Body of pancreas (tissue), 4 donors: ENCODE data around the gene TPCN2. TPM values are rescaled to one million over a fixed set of nuclear protein-coding genes. Genes with fewer than 3 reads are reported as not detected.

Experiments
- ATAC-seq: fragments of 150-250 bp; one replicate; pipeline ENCODE4 v1.9.1; 2016
- DNase-seq, 4 donors: peaks; one replicate each; pipeline ENCODE4 v3.0.0-alpha.2; 2019
- H3K27ac ChIP-seq, 4 donors: fragments of 200-600 bp; sonication (generic); 1 replicate in 3 of 4; 2 replicates in 1 of 4; pipeline versions ENCODE4 v1.5.1 to v1.6.1; 2016 to 2019; ENCODE audit warnings: mild to moderate bottlenecking in 1 of 4, mixed read lengths in 1 of 4, moderate library complexity in 1 of 4
- H3K27me3 ChIP-seq, 2 donors: fragments of 200-600 bp; sonication (generic); one replicate each; pipeline ENCODE4 v1.6.0; 2016; ENCODE audit warnings: mild to moderate bottlenecking in 1 of 2
- H3K36me3 ChIP-seq, 2 donors: fragments of 200-600 bp; sonication (generic); replicated peaks in 1 of 2; 2 replicates each; pipeline ENCODE4 v1.5.1; 2016; ENCODE audit warnings: low read depth in 2 of 2; ENCODE audit not compliant: insufficient read depth in 1 of 2
- H3K4me1 ChIP-seq: fragments of 200-600 bp; sonication (generic); one replicate; pipeline ENCODE4 v1.6.0; 2016
- H3K4me3 ChIP-seq, 2 donors: fragments of 200-600 bp; sonication (generic); 1 replicate in 1 of 2; 2 replicates in 1 of 2; pipeline ENCODE4 v1.5.1; 2016 to 2019
- H3K9me3 ChIP-seq, 3 donors: fragments of 200-600 bp; sonication (generic); 1 replicate in 2 of 3; 2 replicates in 1 of 3; pipeline ENCODE4 v1.5.1; 2016
- POLR2A ChIP-seq, 3 donors: fragments of 450-650 bp; IDR thresholded peaks; one replicate each; pipeline ENCODE4 v1.6.1; 2016; ENCODE audit warnings: antibody characterized with exemption in 3 of 3, mild to moderate bottlenecking in 2 of 3
- WGBS, 2 donors: methylation state at CpG; one replicate each; pipeline ENCODE4 v1.1.5; 2017; 5-methylcytosine and 5-hydroxymethylcytosine counted together
- intact Hi-C: fragments of 100-400 bp; cut with DNase I; formaldehyde crosslinking; loops from one replicate; pipeline ENCODE4 v1.15.1; 2023
- total RNA-seq, 2 donors: library from RNA; depleted of rRNA; stranded (reverse); fragments of >200 nt; gene quantifications; one replicate each; pipeline ENCODE4 v1.1.0, GENCODE V29; 2016
- TF ChIP-seq, protein P1 (sequence below), 7 experiments: fragments of 450-650 bp in 4 of 7; fragments of 200-600 bp in 3 of 7; sonication (generic) in 3 of 7; IDR thresholded peaks; one replicate each; pipeline ENCODE4 v1.5.1; 2016 to 2019; ENCODE audit warnings: antibody characterized with exemption in 7 of 7

Gene TPCN2
- total RNA-seq, 2 donors from 2014 or later: 10.9 to 18.9 TPM

GRCh38 chr11:69086152-69087132 lies 37.7 kb downstream of the TPCN2 start:
- intact Hi-C loops: no loop called here
- Histone ChIP-seq H3K27me3 (no peaks in the 10 kb centered on the region), H3K36me3 (peaks cover 0 to 2% of the 10 kb centered on the region in 2 donors), H3K4me1 (peaks cover 14% of the 10 kb centered on the region), H3K4me3 (no peak overlapping the region), H3K9me3 (no peaks in the 10 kb centered on the region), H3K27ac (no peak overlapping the region)
- TF ChIP-seq, protein P1, sequence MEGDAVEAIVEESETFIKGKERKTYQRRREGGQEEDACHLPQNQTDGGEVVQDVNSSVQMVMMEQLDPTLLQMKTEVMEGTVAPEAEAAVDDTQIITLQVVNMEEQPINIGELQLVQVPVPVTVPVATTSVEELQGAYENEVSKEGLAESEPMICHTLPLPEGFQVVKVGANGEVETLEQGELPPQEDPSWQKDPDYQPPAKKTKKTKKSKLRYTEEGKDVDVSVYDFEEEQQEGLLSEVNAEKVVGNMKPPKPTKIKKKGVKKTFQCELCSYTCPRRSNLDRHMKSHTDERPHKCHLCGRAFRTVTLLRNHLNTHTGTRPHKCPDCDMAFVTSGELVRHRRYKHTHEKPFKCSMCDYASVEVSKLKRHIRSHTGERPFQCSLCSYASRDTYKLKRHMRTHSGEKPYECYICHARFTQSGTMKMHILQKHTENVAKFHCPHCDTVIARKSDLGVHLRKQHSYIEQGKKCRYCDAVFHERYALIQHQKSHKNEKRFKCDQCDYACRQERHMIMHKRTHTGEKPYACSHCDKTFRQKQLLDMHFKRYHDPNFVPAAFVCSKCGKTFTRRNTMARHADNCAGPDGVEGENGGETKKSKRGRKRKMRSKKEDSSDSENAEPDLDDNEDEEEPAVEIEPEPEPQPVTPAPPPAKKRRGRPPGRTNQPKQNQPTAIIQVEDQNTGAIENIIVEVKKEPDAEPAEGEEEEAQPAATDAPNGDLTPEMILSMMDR (IDR thresholded peaks at IDR 0.05): no peak
- TF ChIP-seq POLR2A (IDR thresholded peaks at IDR 0.05): no peak
- no peak for DNase-seq
- ATAC-seq: no peak
- 84 to 92% methylated on average over 15 to 22 of the region's 28 CpGs for WGBS, 2 donors

GRCh38 chr11:69087133-69087524 lies 38.4 kb downstream of the TPCN2 start:
- no peak for DNase-seq
- Histone ChIP-seq H3K27me3 (no peaks in the 10 kb centered on the region), H3K27ac (no peak overlapping the region), H3K9me3 (no peaks in the 10 kb centered on the region), H3K36me3 (peaks cover 0 to 2% of the 10 kb centered on the region in 2 donors), H3K4me1 (peaks cover 14% of the 10 kb centered on the region), H3K4me3 (no peak overlapping the region)
- intact Hi-C loops: no loop called here
- 95 to 100% methylated on average over 1 to 8 of the region's 11 CpGs for WGBS, 2 donors
- TF ChIP-seq POLR2A (IDR thresholded peaks at IDR 0.05): no peak
- TF ChIP-seq, protein P1 (IDR thresholded peaks at IDR 0.05): no peak
- ATAC-seq: no peak

DNA sequence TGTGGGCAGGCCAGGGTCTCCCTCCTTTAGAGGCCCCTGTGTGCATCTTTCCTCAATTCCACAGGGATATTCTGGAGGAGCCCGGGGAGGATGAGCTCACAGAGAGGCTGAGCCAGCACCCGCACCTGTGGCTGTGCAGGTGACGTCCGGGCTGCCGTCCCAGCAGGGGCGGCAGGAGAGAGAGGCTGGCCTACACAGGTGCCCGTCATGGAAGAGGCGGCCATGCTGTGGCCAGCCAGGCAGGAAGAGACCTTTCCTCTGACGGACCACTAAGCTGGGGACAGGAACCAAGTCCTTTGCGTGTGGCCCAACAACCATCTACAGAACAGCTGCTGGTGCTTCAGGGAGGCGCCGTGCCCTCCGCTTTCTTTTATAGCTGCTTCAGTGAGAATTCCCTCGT lies 39.1 kb downstream of the TPCN2 start:
- no peak for ATAC-seq
- DNase-seq: no peak
- no peak overlapping the region for H3K27ac ChIP-seq

DNA sequence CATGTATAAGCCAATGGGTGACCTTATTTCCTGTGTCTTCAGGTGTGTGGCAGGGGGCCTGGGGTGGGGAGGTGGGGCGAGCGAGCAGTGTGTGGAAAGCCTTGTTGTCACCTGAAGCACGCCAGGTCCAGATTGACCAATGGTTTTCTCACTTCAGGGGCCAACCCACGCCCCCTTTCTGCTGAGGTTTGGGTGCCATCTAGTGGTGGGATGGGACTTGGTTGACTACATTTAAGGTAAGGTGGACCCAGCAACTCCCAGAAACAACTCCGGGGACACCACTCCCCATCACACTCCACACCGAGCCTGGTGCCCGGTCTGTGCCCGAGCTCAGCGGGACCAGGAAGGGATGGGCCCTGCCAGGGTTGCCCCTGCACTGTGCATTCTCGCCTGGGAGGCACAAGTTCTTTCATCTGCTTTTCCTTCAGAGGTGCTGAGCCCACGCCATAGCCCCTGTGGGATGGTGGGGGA lies 40.0 kb downstream of the TPCN2 start:
- no peaks in the 10 kb centered on the region for H3K9me3 ChIP-seq
- peaks cover 0 to 3% of the 10 kb centered on the region in 2 donors for H3K36me3 ChIP-seq
- no peak for TF ChIP-seq POLR2A (IDR thresholded peaks at IDR 0.05)
- TF ChIP-seq, protein P1 (IDR thresholded peaks at IDR 0.05): peak; percentile 53 to 68 (median 66)
- WGBS, 2 donors: 27 to 46% methylated on average over 10 to 11 of the region's 11 CpGs
- peaks cover 14% of the 10 kb centered on the region for H3K4me1 ChIP-seq
- H3K4me3 ChIP-seq: no peak overlapping the region
- ATAC-seq (peak; percentile 69), DNase-seq (peak; percentile 69 to 77 (median 76))
- no peaks in the 10 kb centered on the region for H3K27me3 ChIP-seq
- intact Hi-C loops: no loop called here
- H3K27ac ChIP-seq: peak overlapping the region in 2 of 4 donors; percentile 21 to 60

More for the DNA sequence above, 39.1 kb downstream of the TPCN2 start:
- Histone ChIP-seq H3K4me3 (no peak overlapping the region), H3K9me3 (no peaks in the 10 kb centered on the region), H3K27me3 (no peaks in the 10 kb centered on the region), H3K4me1 (peaks cover 14% of the 10 kb centered on the region), H3K36me3 (peaks cover 0 to 1% of the 10 kb centered on the region in 2 donors)
- WGBS, 2 donors: 87 to 89% methylated on average over 12 to 14 of the region's 14 CpGs
- TF ChIP-seq, protein P1 (IDR thresholded peaks at IDR 0.05): no peak
- TF ChIP-seq POLR2A (IDR thresholded peaks at IDR 0.05): no peak
- intact Hi-C loops: no loop called here
